ENCODE data around the gene DBT.
A peak's percentile ranks its signal among the peaks of the same experiment; 100 is the strongest.
"Not testable (repeated sequence)": the region's sequence is repeated elsewhere in the genome, so short reads cannot be mapped to it uniquely, and the experiment has no call there.

Gene DBT

GRCh38 chr1:100200060-100200459 is 49.6 kb downstream of the DBT start:
- H3K36me3 ChIP-seq (ENCODE audit: control insufficient read depth, insufficient read depth, low read length); H3K4me3 ChIP-seq (replicated peaks; ENCODE audit: low read depth, low read length); H3K27me3 ChIP-seq (replicated peaks; ENCODE audit: control insufficient read depth, insufficient read depth, low read length); DNase-seq (ENCODE audit: extremely low read depth, insufficient read length): not testable (repeated sequence)

- H3K36me3 ChIP-seq (ENCODE audit: control insufficient read depth, insufficient read depth, low read length), result peaks cover 3% of the 10 kb centered on the region; the same call in 1 of the 2 replicates
- no peak overlapping the region for H3K4me3 ChIP-seq (replicated peaks; ENCODE audit: low read depth, low read length)
- no peak for TF ChIP-seq CTCF (IDR thresholded peaks at IDR 0.05; ENCODE audit: insufficient read depth, low read length, poor library complexity, severe bottlenecking)
- no peaks in the 10 kb centered on the region for H3K27me3 ChIP-seq (replicated peaks; ENCODE audit: control insufficient read depth, insufficient read depth, low read length)
- DNase-seq (ENCODE audit: extremely low read depth, insufficient read length), result no peak
These were observed 51.0 kb downstream of the DBT start for GRCh38 chr1:100198596-100198995.

GRCh38 chr1:100188617-100189016 is 61.0 kb downstream of the DBT start:
- DNase-seq (ENCODE audit: extremely low read depth, insufficient read length), result peak; percentile 30
- Histone ChIP-seq H3K36me3 (ENCODE audit: control insufficient read depth, insufficient read depth, low read length) (no peaks in the 10 kb centered on the region), H3K4me3 (replicated peaks; ENCODE audit: low read depth, low read length) (no peak overlapping the region), H3K27me3 (replicated peaks; ENCODE audit: control insufficient read depth, insufficient read depth, low read length) (no peaks in the 10 kb centered on the region)
- no peak for TF ChIP-seq CTCF (IDR thresholded peaks at IDR 0.05; ENCODE audit: insufficient read depth, low read length, poor library complexity, severe bottlenecking)

GRCh38 chr1:100187912-100188311 is 61.7 kb downstream of the DBT start:
- H3K4me3 ChIP-seq (replicated peaks; ENCODE audit: low read depth, low read length), result no peak overlapping the region
- TF ChIP-seq CTCF (IDR thresholded peaks at IDR 0.05; ENCODE audit: insufficient read depth, low read length, poor library complexity, severe bottlenecking), result no peak
- no peak for DNase-seq (ENCODE audit: extremely low read depth, insufficient read length)
- no peaks in the 10 kb centered on the region for H3K27me3 ChIP-seq (replicated peaks; ENCODE audit: control insufficient read depth, insufficient read depth, low read length)
- no peaks in the 10 kb centered on the region for H3K36me3 ChIP-seq (ENCODE audit: control insufficient read depth, insufficient read depth, low read length)

GRCh38 chr1:100184536-100184935 is 65.1 kb downstream of the DBT start:
- Histone ChIP-seq H3K4me3 (replicated peaks; ENCODE audit: low read depth, low read length) (no peak overlapping the region), H3K36me3 (ENCODE audit: control insufficient read depth, insufficient read depth, low read length) (no peaks in the 10 kb centered on the region), H3K27me3 (replicated peaks; ENCODE audit: control insufficient read depth, insufficient read depth, low read length) (no peaks in the 10 kb centered on the region)
- no peak for TF ChIP-seq CTCF (IDR thresholded peaks at IDR 0.05; ENCODE audit: insufficient read depth, low read length, poor library complexity, severe bottlenecking)
- DNase-seq (ENCODE audit: extremely low read depth, insufficient read length), result peak; percentile 40

- DNase-seq (ENCODE audit: extremely low read depth, insufficient read length), result no peak
- Histone ChIP-seq H3K4me3 (replicated peaks; ENCODE audit: low read depth, low read length) (no peak overlapping the region), H3K27me3 (replicated peaks; ENCODE audit: control insufficient read depth, insufficient read depth, low read length) (no peaks in the 10 kb centered on the region), H3K36me3 (ENCODE audit: control insufficient read depth, insufficient read depth, low read length) (no peaks in the 10 kb centered on the region)
- no peak for TF ChIP-seq CTCF (IDR thresholded peaks at IDR 0.05; ENCODE audit: insufficient read depth, low read length, poor library complexity, severe bottlenecking)
These were observed 66.3 kb downstream of the DBT start for GRCh38 chr1:100183370-100183769.
